Superior temporal gyrus (tissue), 1 donor: ENCODE data around the gene TMEM115.
"Not testable (repeated sequence)": the region's sequence is repeated elsewhere in the genome, so short reads cannot be mapped to it uniquely, and the experiment has no call there.

Source experiments
- DNase-seq: peaks from one replicate; pipeline ENCODE4 v3.0.0-alpha.2; 2016; ENCODE audit errors: extremely low spot score

Gene TMEM115

DNA sequence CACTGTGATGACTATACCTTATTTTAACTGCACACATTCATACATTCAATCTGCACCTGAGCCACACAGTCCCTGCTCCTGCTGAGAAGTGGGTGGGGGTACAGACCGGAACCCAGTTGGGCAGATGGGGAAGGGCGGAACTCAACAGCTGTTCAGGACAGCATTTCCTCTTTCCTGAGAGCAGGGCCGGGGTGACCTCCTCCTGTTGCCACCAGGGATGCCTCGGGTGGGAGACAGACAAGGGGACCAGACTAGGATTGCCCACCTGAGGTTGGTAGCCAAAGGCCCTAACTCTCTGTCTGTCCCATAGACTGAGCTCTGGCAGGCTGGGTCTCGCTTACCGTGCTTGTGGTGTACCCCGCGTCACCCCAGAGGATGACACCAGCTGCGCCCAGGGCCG, 40.7 kb downstream of the TMEM115 start:
- no peak for DNase-seq

- DNase-seq: no peak
Measured at GRCh38 chr3:50318163-50318562, 41.2 kb downstream of the TMEM115 start.

DNA sequence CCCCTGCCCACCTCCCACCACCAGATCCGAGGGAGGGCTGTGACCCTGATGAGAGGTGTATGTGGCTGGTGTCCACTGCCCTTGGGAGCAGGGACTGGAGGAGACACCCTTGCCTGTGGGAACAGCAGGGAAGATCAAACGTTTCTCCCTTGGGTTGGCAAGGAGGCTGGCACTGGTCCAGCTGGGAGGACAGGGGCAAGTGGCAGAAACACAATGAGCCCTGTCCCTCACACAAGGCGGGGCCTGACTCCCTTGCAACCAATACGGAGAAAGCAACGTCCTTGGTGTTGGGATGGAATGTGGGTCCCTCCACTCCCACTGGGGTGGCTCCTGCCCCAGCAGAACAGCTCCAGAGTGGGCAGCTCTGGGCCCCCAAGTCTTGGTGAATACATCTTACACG, 42.0 kb downstream of the TMEM115 start:
- DNase-seq: no peak

DNA sequence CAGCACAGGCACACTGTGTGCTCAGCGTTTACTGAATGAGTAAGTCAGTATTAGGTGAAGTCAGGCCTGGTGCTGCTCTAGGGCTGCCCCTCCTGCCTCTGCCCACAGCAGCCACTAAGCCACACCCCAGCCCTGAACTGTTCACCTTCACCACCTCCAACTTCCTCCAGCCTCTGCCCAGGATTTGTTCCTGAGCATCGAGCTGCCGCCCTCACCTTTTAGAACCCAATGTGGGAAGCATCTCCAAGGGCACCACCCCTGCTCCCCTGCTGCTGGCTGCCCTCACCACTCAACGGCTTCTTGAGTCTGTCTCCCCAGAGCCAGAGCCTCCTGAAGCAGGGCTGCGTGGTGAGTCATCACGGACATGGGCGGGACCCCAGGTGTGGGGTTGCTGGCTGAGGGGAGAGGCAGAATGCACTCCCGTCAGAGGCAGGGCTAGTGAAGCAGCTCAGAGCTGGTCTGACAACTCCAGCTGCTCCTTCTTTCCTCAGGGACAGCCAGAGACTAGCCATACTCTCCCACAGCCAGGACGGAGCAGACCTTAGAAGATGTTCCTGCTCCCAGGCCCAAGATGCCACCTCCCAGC, 42.6 kb downstream of the TMEM115 start:
- no peak for DNase-seq

DNA sequence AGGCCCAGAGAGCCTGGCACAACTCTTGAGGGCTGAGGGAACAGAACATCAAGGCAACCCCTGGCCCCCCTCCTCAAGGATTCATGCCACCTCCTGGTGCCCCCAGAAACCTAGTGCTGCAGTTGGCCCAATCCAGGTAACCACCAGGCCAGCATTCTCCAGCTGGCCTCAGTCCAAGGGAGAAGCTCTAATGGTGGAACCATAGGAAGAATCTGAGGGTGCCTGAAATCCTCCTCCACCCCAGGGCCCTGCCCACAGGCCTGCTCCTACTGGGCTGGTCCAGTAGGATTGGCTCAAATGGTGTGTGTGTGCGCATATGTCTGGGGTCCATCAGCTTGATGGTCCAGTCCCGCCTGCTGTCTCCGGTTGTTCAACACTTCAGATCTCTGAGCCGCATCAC, 44.5 kb downstream of the TMEM115 start:
- no peak for DNase-seq

DNA sequence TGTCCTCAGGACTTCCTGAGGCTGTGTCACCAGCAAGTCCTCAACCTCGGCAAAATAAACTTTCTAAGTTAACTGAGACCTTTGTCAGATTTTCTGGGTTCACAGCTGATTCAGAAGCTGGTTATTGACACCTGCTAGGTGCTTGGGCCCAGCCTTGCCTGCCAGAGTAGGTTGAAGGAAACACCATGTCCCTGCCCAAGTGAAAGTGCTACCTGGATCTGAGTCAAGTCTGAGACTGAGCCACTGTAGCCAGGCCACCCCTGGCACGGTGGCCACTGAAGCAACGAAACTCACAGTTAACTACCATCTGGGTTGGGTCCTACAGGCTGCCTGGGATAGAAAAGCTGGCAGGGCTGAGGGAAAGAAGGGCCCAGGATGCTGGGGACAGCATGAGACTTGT, 45.0 kb downstream of the TMEM115 start:
- DNase-seq: no peak

- not testable (repeated sequence) for DNase-seq
Measured at GRCh38 chr3:50312041-50312440, 47.3 kb downstream of the TMEM115 start.
